Upper lobe of left lung (tissue), 4 donors: ENCODE measurements around the gene LEMD2.

Source experiments
- POLR2A ChIP-seq, 4 donors: fragments of 450-650 bp; IDR thresholded peaks; one replicate each; pipeline ENCODE4 v1.5.1; 2016 to 2017; ENCODE audit warnings: antibody characterized with exemption in 4 of 4, mild to moderate bottlenecking in 2 of 4
- TF ChIP-seq, protein P1 (sequence below), 6 experiments: fragments of 450-650 bp in 4 of 6; fragments of 200-600 bp in 2 of 6; sonication (generic) in 2 of 6; IDR thresholded peaks; one replicate each; pipeline ENCODE4 v1.5.1; 2016 to 2019; ENCODE audit warnings: antibody characterized with exemption in 6 of 6

- TF ChIP-seq, protein P1, sequence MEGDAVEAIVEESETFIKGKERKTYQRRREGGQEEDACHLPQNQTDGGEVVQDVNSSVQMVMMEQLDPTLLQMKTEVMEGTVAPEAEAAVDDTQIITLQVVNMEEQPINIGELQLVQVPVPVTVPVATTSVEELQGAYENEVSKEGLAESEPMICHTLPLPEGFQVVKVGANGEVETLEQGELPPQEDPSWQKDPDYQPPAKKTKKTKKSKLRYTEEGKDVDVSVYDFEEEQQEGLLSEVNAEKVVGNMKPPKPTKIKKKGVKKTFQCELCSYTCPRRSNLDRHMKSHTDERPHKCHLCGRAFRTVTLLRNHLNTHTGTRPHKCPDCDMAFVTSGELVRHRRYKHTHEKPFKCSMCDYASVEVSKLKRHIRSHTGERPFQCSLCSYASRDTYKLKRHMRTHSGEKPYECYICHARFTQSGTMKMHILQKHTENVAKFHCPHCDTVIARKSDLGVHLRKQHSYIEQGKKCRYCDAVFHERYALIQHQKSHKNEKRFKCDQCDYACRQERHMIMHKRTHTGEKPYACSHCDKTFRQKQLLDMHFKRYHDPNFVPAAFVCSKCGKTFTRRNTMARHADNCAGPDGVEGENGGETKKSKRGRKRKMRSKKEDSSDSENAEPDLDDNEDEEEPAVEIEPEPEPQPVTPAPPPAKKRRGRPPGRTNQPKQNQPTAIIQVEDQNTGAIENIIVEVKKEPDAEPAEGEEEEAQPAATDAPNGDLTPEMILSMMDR (IDR thresholded peaks at IDR 0.05): no peak
- TF ChIP-seq POLR2A (IDR thresholded peaks at IDR 0.05): no peak
Observed at GRCh38 chr6:33759887-33760629, 28.9 kb downstream of the LEMD2 start.
